Measurements from ENCODE around the gene AK8.

- no peak for TF ChIP-seq CTCF (IDR thresholded peaks at IDR 0.05)
- no peak for TF ChIP-seq POLR2A (IDR thresholded peaks at IDR 0.05)
These were observed 102.4 kb downstream of the AK8 start for GRCh38 chr9:132775720-132776119.
